Subcutaneous adipose tissue (tissue), 4 donors: ENCODE results near the gene PICALM. TPM values are rescaled to one million over a fixed set of nuclear protein-coding genes. Genes with fewer than 3 reads are reported as not detected.

Experiments
- CTCF ChIP-seq: fragments of 450-650 bp; IDR thresholded peaks from one replicate; pipeline ENCODE4 v1.5.1; 2016; ENCODE audit warnings: low read depth, mild to moderate bottlenecking, control low read depth, antibody characterized with exemption, moderate library complexity
- total RNA-seq, 4 donors: library from RNA; depleted of rRNA; stranded (reverse); fragments of >200 nt; gene quantifications; one replicate each; pipeline ENCODE4 v1.1.0, GENCODE V29; 2016

The PICALM gene
- total RNA-seq, 4 donors from 2014 or later = 345 to 758 (median 413) TPM

GRCh38 chr11:86041975-86042378 is 26.9 kb downstream of the PICALM start:
- no peak for TF ChIP-seq CTCF

GRCh38 chr11:86040919-86041850 is 27.7 kb downstream of the PICALM start:
- TF ChIP-seq CTCF = no peak

DNA sequence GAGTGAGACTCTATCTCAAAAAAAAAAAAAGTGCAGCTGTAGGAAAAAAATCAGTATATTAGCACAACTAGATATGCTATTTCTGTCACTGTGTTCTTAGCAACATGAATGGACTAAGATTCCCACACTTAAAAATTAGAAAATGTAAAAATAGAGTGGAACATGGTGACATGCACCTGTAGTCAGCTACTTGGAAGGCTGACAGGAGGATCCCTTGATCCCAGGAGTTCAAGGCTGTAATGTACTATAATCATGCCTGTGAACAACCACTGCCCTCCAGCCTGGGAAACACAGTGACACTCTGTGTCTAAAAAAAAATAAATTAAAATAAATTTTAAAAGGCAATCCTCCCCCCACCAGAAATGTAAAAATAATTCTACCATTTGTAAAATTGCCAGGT is 29.8 kb downstream of the PICALM start:
- no peak for TF ChIP-seq CTCF

DNA sequence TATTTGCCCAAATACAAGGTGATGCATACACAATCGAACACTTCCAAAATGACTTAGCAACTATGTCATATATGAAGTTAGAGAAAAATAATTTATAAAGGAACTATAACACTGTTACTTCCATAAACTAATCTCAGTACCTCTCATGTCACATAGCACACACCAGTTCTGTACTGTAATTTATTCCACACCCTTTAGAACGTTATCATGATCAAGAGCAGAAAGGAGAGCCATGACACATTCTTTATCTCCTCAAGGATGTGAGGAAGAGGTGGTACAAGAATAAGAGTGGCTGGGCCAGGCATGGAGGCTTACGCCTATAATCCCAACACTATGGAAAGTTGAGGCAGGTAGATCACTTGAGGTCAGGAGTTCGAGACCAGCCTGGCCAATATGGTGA is 31.1 kb downstream of the PICALM start:
- TF ChIP-seq CTCF = no peak

GRCh38 chr11:86035920-86036319 is 33.0 kb downstream of the PICALM start:
- TF ChIP-seq CTCF = no peak

- TF ChIP-seq CTCF = no peak
These were observed 33.7 kb downstream of the PICALM start for GRCh38 chr11:86035164-86035563.

GRCh38 chr11:86034710-86035109 is 34.2 kb downstream of the PICALM start:
- TF ChIP-seq CTCF = no peak
